MCF 10A (cell line): ENCODE measurements around the gene SMARCD2. TPM values are rescaled to one million over a fixed set of nuclear protein-coding genes. Genes with fewer than 3 reads are reported as not detected.

Experiments
- BruUV-seq: library from RNA; stranded (reverse); fragments of 400-500 nt; replicated peaks from 2 replicates; lab custom pipeline; 2021; lab: Mats Ljungman, UMichigan
- CTCF ChIA-PET: fragments of 300-600 bp; sonication (Branson Sonifier 250); formaldehyde crosslinking; extraction: SDS; loops from one replicate; lab custom pipeline; 2021; ENCODE audit warnings: antibody characterized with exemption, inconsistent platforms; lab: Yijun Ruan, JAX
- POLR2A ChIA-PET: fragments of 300-600, 350-650 bp; sonication (Branson Sonifier 250); formaldehyde crosslinking; extraction: SDS; loops from one replicate; lab custom pipeline; 2020; ENCODE audit warnings: antibody characterized with exemption, inconsistent platforms; lab: Yijun Ruan, JAX
- DNase-seq: peaks from one replicate; pipeline ENCODE4 v3.0.0-alpha.2; 2018; ENCODE audit not compliant: unreplicated experiment
- H3K27ac Mint-ChIP-seq: one replicate; pipeline ENCODE4 v1.8.0; 2022; ENCODE audit warnings: mild to moderate bottlenecking, low read depth, mixed read lengths; ENCODE audit not compliant: unreplicated experiment
- H3K27me3 Mint-ChIP-seq: one replicate; pipeline ENCODE4 v1.8.0; 2022; ENCODE audit warnings: mixed read lengths; ENCODE audit not compliant: insufficient read depth, unreplicated experiment
- H3K36me3 Mint-ChIP-seq: one replicate; pipeline ENCODE4 v1.8.0; 2022; ENCODE audit warnings: mild to moderate bottlenecking, moderate library complexity, mixed read lengths; ENCODE audit not compliant: insufficient read depth, unreplicated experiment
- H3K4me1 Mint-ChIP-seq: one replicate; pipeline ENCODE4 v1.8.0; 2022; ENCODE audit warnings: mixed read lengths; ENCODE audit not compliant: insufficient read depth, unreplicated experiment
- H3K4me3 Mint-ChIP-seq: one replicate; pipeline ENCODE4 v1.8.0; 2022; ENCODE audit warnings: mild to moderate bottlenecking, moderate library complexity, mixed read lengths; ENCODE audit not compliant: unreplicated experiment
- H3K9me3 Mint-ChIP-seq: one replicate; pipeline ENCODE4 v1.8.0; 2022; ENCODE audit warnings: mixed read lengths; ENCODE audit not compliant: unreplicated experiment
- intact Hi-C: fragments of 100-400 bp; cut with micrococcal nuclease; formaldehyde crosslinking; loops from 2 replicates; pipeline ENCODE4 v1.14.1; 2022
- total RNA-seq: library from RNA; stranded (reverse); gene quantifications from 2 replicates; pipeline ENCODE4 v1.2.3, GENCODE V29; 2022
- TF ChIP-seq, protein P1 (sequence below): fragments of 200-600 bp; IDR thresholded peaks from one replicate; pipeline ENCODE4 v1.8.0; 2022; ENCODE audit warnings: antibody characterized with exemption, mild to moderate bottlenecking; ENCODE audit not compliant: unreplicated experiment

Gene SMARCD2
- total RNA-seq, 1 experiment from 2014 or later = 54.6 TPM

DNA sequence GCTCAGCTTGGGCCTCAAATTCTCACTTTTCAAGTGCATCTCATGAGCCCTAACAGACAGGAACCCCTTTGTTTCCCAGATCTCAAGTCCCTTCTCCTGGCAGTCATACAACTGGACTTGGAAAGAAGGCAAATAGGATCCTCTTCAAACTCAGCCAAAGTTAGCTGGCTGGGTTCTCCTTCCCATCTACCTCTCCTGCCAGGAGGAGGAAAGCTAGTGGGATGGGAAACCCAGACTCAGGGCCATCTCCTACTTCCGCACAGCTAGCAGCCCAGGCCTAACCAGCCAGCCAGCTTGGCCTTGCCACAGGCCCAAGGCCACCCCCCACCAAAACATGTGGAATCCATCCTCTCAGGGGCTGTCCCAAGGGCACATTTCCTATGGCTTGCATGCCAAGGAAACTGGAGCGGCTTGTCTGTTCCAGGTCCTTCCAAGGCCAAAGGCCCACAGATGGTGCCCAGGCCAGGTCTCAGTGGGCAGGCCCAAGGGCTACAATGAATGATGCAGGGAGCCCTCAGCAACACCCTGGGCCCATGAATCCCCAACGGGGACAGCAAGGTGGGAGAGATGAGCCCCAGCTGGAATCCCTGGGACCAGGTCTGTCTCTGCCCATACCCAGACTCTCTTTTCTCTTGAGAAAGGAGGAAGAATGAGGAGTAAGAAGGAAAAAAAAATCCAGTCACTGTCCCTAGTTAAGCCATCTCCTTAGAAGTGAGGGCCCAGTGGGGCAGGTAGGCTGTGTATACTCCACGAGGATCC, 1.7 kb downstream of the SMARCD2 start:
- BruUV-seq = no TSS peak
- Mint-ChIP-seq H3K9me3 (no peaks in the 10 kb centered on the region), H3K4me1 (peaks cover 33% of the 10 kb centered on the region), H3K36me3 (peaks cover 31% of the 10 kb centered on the region), H3K27ac (peak overlapping the region; percentile 90), H3K4me3 (peak overlapping the region; percentile 93), H3K27me3 (no peaks in the 10 kb centered on the region)
- no peak for DNase-seq
- CTCF ChIA-PET = interaction anchor here (2.0 kb wide), 1 partner anchor 25 kb away, joined by 7 read pairs; no protein-coding TSS in a partner anchor
- TF ChIP-seq, protein P1, sequence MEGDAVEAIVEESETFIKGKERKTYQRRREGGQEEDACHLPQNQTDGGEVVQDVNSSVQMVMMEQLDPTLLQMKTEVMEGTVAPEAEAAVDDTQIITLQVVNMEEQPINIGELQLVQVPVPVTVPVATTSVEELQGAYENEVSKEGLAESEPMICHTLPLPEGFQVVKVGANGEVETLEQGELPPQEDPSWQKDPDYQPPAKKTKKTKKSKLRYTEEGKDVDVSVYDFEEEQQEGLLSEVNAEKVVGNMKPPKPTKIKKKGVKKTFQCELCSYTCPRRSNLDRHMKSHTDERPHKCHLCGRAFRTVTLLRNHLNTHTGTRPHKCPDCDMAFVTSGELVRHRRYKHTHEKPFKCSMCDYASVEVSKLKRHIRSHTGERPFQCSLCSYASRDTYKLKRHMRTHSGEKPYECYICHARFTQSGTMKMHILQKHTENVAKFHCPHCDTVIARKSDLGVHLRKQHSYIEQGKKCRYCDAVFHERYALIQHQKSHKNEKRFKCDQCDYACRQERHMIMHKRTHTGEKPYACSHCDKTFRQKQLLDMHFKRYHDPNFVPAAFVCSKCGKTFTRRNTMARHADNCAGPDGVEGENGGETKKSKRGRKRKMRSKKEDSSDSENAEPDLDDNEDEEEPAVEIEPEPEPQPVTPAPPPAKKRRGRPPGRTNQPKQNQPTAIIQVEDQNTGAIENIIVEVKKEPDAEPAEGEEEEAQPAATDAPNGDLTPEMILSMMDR = no peak
- POLR2A ChIA-PET = interaction anchor here (0.6 to 9.6 kb wide), 12 partner anchors 7 to 814 kb away, joined by 3 to 187 read pairs (median 6); partner anchors contain the start of genes CCDC47, DDX42, FTSJ3 and PSMC5
- intact Hi-C loops = no loop called here

GRCh38 chr17:63838631-63839171, 3.8 kb downstream of the SMARCD2 start:
- peaks cover 52% of the 10 kb centered on the region for H3K36me3 Mint-ChIP-seq
- no TSS peak for BruUV-seq
- CTCF ChIA-PET = interaction anchor here (1.0 to 1.8 kb wide), 4 partner anchors 11 to 669 kb away, joined by 3 to 7 read pairs (median 4); partner anchors contain the start of genes FTSJ3 and PSMC5
- H3K27ac Mint-ChIP-seq = peak overlapping the region; percentile 89
- H3K27me3 Mint-ChIP-seq = no peaks in the 10 kb centered on the region
- DNase-seq = peak; percentile 89
- H3K4me1 Mint-ChIP-seq = peaks cover 25% of the 10 kb centered on the region
- POLR2A ChIA-PET = interaction anchor here (0.6 to 9.6 kb wide), 19 partner anchors 11 to 668 kb away, joined by 3 to 187 read pairs (median 3); partner anchors contain the start of genes CCDC47, CEP95, DDX42 and DDX5
- no peaks in the 10 kb centered on the region for H3K9me3 Mint-ChIP-seq
- TF ChIP-seq, protein P1 = no peak
- intact Hi-C loops = loop anchor here (5.0 kb wide), 1 partner anchor 1166 kb away; no protein-coding TSS in a partner anchor
- peak overlapping the region; percentile 67 for H3K4me3 Mint-ChIP-seq

GRCh38 chr17:63837962-63838600, 4.4 kb downstream of the SMARCD2 start:
- TF ChIP-seq, protein P1 = no peak
- ChIA-PET CTCF (interaction anchor here (0.7 to 1.8 kb wide), 7 partner anchors 10 to 670 kb away, joined by 3 to 7 read pairs (median 4); partner anchors contain the start of genes FTSJ3 and PSMC5), POLR2A (interaction anchor here (0.7 to 9.6 kb wide), 15 partner anchors 11 to 669 kb away, joined by 3 to 187 read pairs (median 4); partner anchors contain the start of genes CCDC47, CEP95, DDX42 and DDX5)
- Mint-ChIP-seq H3K27ac (peak overlapping the region; percentile 89), H3K4me3 (peak overlapping the region; percentile 67), H3K27me3 (no peaks in the 10 kb centered on the region), H3K4me1 (peaks cover 25% of the 10 kb centered on the region), H3K36me3 (peaks cover 55% of the 10 kb centered on the region), H3K9me3 (no peaks in the 10 kb centered on the region)
- intact Hi-C loops = loop anchor here (5.0 kb wide), 1 partner anchor 1166 kb away; no protein-coding TSS in a partner anchor
- BruUV-seq = no TSS peak
- no peak for DNase-seq
